HK-2 (cell line): ENCODE data around the gene SLC12A3.
"Not testable (repeated sequence)": the region's sequence is repeated elsewhere in the genome, so short reads cannot be mapped to it uniquely, and the experiment has no call there.

Experiments used
- DNase-seq: peaks from one replicate; pipeline ENCODE4 v3.0.0-alpha.2; 2018; ENCODE audit not compliant: unreplicated experiment

The SLC12A3 gene

DNA sequence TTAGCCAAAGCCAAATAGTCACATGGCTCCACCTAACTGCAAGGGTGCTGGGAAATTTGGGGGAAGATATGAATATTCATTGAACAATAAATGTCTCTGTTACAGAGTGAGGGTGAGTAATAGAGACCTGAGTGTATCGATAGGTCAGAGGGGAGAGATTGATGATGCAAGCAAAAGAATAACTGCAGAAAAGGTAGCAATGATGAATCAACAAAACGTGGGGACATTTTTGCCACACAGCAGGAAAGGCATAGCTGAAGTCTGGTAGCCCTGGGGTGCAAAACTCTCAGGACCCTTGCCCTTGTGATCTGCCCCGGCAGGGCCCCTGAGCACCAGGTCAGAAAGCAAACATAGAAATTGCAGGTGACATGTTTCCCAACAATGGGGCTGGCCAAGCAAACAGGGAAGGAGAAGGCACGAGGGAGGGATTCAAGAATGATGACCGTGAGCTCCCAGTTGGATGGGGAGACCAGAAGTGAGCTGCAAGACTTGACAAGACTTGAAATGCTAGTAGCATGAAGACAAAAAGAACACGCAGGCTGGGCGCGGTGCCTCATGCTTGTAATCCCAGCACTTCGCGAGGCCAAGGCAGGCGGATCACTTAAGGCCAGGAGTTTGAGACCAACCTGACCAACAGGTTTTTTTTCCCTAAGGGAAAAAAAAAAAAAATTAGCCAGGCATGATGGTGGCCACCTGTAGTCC, 54.2 kb downstream of the SLC12A3 start:
- DNase-seq: no peak

- no peak for DNase-seq
Measured at GRCh38 chr16:56921571-56921970, 56.6 kb downstream of the SLC12A3 start.

GRCh38 chr16:56923481-56924091, 58.6 kb downstream of the SLC12A3 start:
- DNase-seq: no peak

GRCh38 chr16:56927471-56927870, 62.5 kb downstream of the SLC12A3 start:
- DNase-seq: no peak

GRCh38 chr16:56929639-56930038, 64.6 kb downstream of the SLC12A3 start:
- no peak for DNase-seq

- no peak for DNase-seq
Measured at GRCh38 chr16:56930486-56931270, 65.7 kb downstream of the SLC12A3 start.

- DNase-seq: no peak
Measured at GRCh38 chr16:56931271-56931891, 66.4 kb downstream of the SLC12A3 start.

DNA sequence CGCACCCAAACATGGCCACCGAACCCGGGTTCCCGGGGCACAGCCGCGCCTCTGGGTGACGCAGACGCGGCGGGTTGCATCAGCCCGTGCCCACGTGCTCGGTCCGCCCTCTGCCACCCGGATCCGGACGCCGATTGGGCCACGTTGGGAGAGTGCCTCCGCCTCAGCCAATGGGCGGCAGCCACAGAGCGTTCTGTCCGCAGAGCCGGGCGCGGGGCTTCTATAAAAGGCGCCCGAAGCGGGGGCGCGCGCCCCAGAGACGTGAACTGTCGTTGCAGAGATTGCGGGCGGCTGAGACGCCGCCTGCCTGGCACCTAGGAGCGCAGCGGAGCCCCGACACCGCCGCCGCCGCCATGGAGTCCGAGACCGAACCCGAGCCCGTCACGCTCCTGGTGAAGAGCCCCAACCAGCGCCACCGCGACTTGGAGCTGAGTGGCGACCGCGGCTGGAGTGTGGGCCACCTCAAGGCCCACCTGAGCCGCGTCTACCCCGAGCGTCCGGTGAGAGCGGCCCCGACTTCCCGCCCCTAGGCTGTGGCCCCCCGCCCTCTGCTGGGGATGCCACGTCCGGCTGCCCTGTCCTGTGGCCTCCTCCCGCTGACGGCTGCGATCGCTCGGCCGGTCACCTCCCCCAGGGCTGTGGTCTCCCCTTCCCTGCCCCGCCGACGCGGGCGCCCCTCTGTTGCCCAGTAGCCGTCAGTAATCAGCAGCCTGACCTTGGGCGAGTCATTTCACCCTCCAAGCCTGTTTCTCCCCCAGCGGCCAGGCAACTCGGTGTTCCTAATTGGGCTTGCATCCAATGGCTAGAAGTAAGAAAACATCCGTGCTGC, 67.1 kb downstream of the SLC12A3 start, which contains the start of gene HERPUD1:
Gene HERPUD1 (plus strand): TSS at position 251 of the 829 bp plus-strand sequence. CDS start 103 bp downstream, at position 354.
- DNase-seq: peak; percentile 99

DNA sequence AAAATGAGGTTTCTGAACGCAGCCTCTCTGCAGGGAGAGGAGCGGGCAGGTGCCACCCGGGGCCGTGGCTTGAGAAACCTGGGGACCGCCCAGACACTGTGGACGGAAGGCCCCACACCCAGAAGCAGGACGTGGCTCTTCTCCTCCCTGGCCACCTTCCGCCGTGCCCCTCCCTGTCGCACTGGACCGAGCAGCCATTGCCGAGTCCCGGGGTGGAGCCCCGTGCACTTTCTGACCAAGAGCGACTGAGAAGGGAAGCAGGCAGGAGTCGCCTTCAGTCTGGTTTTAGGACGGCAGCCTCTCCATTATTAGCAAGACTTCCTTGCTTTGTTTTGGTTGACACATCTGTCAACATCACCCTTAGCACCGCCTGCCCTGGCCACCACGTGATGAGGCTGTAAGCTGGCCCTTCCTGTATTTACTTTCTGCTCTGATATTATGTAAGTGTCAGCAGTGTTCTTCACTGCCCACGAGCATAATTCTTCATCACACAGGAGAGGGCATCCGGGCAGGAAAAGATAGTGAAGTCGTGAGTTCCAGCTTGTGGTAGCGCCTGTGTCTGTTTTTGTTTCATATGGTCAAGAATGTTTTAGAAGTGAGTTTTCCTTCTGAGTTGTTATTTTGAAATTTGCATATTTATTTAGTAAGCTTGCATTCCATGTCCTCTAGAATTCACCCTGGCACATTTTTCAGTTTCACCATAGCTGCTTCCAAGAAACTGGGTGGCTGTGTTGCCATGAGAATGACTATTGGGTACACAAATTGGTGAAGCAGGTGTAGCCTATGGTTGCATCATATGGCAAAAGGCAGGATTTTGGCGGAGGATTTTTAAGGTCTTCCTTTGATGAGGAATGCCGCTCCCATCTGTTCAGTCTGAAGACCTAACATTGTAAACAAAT, 68.0 kb downstream of the SLC12A3 start:
- DNase-seq: peak; percentile 53

DNA sequence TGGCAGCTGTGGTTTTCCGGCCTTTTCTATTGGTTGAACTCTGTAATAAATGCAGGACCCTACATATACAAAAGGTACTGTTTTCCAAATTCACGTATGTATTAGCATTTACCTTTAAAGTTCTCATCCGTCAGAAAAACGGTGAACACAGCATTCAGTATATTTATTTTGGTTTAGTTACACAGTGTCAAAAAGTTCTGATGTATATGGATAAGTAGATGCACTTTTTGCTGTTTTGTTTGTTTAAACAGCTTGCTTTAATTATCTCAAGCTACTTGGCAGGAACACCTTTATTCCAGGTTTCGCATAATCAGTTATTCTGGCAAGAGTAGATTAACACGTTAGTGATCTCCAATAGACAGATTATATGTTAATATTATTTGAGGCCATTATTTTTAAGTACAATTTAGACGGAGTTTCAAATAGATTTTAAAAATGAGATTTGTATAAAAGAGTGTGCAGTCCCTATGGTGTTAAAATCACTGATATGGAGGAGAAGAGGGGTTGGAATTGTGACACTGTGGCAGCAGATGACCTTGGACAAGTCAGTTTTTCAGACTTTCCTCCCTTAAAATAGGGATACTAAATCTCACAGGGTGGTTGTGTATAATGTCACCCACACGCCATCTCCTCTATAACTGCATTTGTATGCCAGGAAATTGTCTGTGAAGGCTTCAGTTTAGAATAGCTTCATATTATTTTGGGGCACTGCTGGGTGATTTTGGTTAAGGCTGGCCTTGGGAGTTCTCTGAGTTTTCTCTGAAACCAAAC, 69.0 kb downstream of the SLC12A3 start:
- no peak for DNase-seq

- DNase-seq: not testable (repeated sequence)
Measured at GRCh38 chr16:56934599-56935145, 69.7 kb downstream of the SLC12A3 start.

DNA sequence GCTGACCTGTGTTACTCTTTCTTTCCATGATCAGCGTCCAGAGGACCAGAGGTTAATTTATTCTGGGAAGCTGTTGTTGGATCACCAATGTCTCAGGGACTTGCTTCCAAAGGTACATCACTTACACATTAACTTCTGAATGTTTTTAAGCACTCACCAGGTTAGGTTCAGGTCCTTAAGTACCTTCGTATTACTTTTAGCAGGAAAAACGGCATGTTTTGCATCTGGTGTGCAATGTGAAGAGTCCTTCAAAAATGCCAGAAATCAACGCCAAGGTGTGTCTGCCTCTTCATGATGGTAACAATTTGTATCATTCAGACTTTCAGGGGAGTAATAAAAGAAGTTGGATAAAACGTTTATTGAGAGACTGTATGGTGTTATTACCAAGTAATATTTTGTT, 70.2 kb downstream of the SLC12A3 start:
- no peak for DNase-seq

- DNase-seq: no peak
Measured at GRCh38 chr16:56936491-56936890, 71.5 kb downstream of the SLC12A3 start.

DNA sequence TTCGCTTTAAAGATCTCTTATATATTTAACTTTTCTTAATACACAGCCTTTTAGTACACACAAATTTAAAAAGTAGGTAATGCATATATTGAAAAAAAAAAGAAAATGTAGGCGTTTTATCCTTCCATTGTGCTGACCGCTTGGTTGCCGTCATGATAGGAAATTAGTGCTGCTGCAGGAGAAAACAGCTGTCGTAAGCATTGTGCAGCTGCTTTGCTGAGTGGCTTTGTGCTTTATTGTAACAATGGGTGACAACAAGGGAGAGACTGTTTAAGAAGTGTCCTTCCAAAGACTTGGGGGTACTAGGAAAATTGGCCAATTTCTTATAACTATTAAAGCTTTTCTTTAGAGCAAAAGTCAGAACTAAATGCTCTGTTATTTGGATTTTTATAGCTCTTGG, 71.9 kb downstream of the SLC12A3 start:
- no peak for DNase-seq

DNA sequence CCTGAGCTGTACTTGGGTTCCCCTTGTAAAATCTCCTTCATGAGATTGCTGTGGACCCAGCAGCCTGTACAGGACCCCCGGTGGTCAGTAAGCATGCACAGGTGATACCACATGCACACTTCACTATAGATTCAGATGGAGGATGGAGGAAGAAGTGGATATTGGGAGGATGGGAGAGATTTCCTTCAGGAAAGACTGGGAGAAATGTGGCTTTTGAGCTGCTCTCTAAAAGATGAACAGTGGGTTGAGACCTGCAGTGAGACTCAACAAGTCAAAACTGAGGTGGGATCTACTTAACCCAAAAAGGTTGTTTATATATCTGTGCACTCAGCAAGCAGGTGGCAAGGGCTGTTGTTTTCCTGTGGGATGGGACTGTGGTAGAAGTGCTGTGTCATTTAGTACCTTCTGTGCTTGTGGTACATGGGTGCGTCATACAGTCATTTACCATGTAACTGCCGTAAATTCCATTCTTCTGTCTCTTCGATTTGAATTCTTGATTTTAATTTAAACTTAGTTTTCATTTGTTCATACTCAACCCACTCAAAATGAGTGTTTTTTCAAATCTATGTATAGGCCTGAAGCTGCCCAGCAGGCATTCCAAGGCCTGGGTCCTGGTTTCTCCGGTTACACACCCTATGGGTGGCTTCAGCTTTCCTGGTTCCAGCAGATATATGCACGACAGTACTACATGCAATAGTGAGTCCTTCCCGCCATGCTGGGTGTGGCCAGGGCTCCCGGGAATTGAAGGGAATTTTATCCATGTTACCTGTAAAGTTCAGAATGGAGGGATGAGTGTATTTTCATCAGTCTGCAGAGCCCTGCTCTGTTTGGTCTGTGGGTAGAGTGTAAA, 73.9 kb downstream of the SLC12A3 start:
- DNase-seq: no peak

DNA sequence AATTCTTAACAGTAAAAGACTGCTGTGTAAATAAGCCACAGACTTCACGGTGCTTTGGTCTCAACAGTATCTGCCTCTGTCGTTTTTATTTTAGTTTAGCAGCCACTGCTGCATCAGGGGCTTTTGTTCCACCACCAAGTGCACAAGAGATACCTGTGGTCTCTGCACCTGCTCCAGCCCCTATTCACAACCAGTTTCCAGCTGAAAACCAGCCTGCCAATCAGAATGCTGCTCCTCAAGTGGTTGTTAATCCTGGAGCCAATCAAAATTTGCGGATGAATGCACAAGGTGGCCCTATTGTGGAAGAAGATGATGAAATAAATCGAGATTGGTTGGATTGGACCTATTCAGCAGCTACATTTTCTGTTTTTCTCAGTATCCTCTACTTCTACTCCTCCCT, 74.8 kb downstream of the SLC12A3 start:
- DNase-seq: no peak

- no peak for DNase-seq
Measured at GRCh38 chr16:56941092-56941491, 76.1 kb downstream of the SLC12A3 start.

DNA sequence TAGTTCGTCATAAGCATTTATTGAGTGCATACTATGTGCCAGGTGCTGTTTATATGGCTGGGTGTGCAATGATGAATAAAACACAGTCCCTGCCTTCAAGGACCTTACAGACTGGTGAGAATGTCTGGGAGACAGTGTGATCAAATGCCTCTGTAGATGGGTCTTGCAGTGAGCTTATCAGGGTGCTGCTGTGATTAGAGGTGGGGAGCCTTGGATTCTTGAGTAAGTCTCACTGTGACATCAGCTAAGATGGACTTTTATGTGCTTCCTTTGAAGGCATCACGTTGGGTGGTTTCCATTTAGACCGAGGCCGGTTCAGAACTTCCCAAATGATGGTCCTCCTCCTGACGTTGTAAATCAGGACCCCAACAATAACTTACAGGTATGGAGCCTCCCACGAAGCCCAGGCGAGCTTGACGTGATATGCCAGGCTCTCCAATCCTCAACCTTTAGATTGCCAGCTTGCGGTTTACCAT, 76.9 kb downstream of the SLC12A3 start:
- no peak for DNase-seq
